Measurements from ENCODE around the gene ITIH1. TPM values are rescaled to one million over a fixed set of nuclear protein-coding genes. Genes with fewer than 3 reads are reported as not detected.

The ITIH1 gene
- total and polyA plus RNA-seq, 2 of the 4 experiments (the other 2 are of a cell fraction): not detected

GRCh38 chr3:52795298-52795900 is 18.0 kb downstream of the ITIH1 start:
- Histone ChIP-seq H3K14ac (replicated peaks; ENCODE audit: low read depth, low read length) (no peak overlapping the region), H2AFZ (replicated peaks; ENCODE audit: low read length, poor library complexity) (no peak overlapping the region), H3K27ac (ENCODE audit: insufficient read depth, low read length) (no peak overlapping the region), H2BK5ac (ENCODE audit: low read depth, low read length, poor library complexity, severe bottlenecking) (no peak overlapping the region), H2BK120ac (ENCODE audit: low read depth, low read length) (no peak overlapping the region), H4K91ac (ENCODE audit: insufficient read depth, low read depth, low read length) (no peak overlapping the region), H3K4ac (ENCODE audit: low read depth, low read length) (no peak overlapping the region), H4K5ac (ENCODE audit: low read depth, low read length) (no peak overlapping the region), H3K56ac (ENCODE audit: extremely low read depth, insufficient read depth, low read length) (no peak overlapping the region), H3K18ac (ENCODE audit: low read depth, low read length) (no peak overlapping the region), H3K23ac (ENCODE audit: low read depth, low read length) (no peak overlapping the region), H3K79me1 (ENCODE audit: low read depth in 1 of 2, low read length in 2 of 2) (no peaks in the 10 kb centered on the region), H3K9me1 (ENCODE audit: insufficient read depth, low read length) (no peaks in the 10 kb centered on the region), H3K9ac (ENCODE audit: low read depth, low read length) (no peak overlapping the region), H4K20me1 (ENCODE audit: insufficient read depth, low read length) (no peaks in the 10 kb centered on the region), H3K4me1 (ENCODE audit: control insufficient read depth, insufficient read depth, low read length) (peaks cover 1% of the 10 kb centered on the region; the same call in 1 of the 2 replicates), H3K4me2 (ENCODE audit: low read depth, low read length) (no peak overlapping the region), H3K9me3 (ENCODE audit: control insufficient read depth, insufficient read depth, low read length) (no peaks in the 10 kb centered on the region), H4K8ac (ENCODE audit: low read depth in 2 of 2, low read length in 2 of 2) (no peak overlapping the region), H3K27me3 (ENCODE audit: control insufficient read depth, insufficient read depth, low read length) (peaks cover 19% of the 10 kb centered on the region; the same call in 1 of the 2 replicates), H3K4me3 (ENCODE audit: insufficient read depth, low read depth, low read length) (no peak overlapping the region), H2AK9ac (replicated peaks; ENCODE audit: low read depth, low read length, poor library complexity) (no peak overlapping the region), H2AK5ac (ENCODE audit: low read depth, low read length) (no peak overlapping the region), H3K36me3 (ENCODE audit: control insufficient read depth, insufficient read depth, low read length) (no peaks in the 10 kb centered on the region), H2BK20ac (ENCODE audit: low read depth, low read length) (no peak overlapping the region), H2BK15ac (ENCODE audit: low read depth, low read length) (no peak overlapping the region)
- intact Hi-C loops (cut with micrococcal nuclease): no loop called here
- WGBS, 2 experiments (ENCODE audit: extremely low coverage in 2 of 2, insufficient read length in 1 of 2): 20% methylated on average over 2 of the region's 9 CpGs; no CpG with 5 or more reads in 1 of the 2 experiments
- no TSS peak for BruUV-seq (replicated peaks)
- dilution Hi-C loops (cut with HindIII; ENCODE audit: low sequenced_read_pairs, unreplicated experiment): no loop called here
- no peak for DNase-seq
- TF ChIP-seq BHLHE40 (IDR thresholded peaks at IDR 0.05; ENCODE audit: low read depth, low read length) (no peak), RAD21 (IDR thresholded peaks at IDR 0.05; ENCODE audit: low read length) (no peak), RFX5 (IDR thresholded peaks at IDR 0.05; ENCODE audit: low read depth, low read length) (no peak), CEBPB (IDR thresholded peaks at IDR 0.05; ENCODE audit: low read depth, low read length) (no peak), SMC3 (IDR thresholded peaks at IDR 0.05; ENCODE audit: low read depth, low read length) (no peak), USF2 (IDR thresholded peaks at IDR 0.05; ENCODE audit: low read depth, low read length) (no peak), NFE2L2 (IDR thresholded peaks at IDR 0.05; ENCODE audit: low read depth, low read length) (no peak), RCOR1 (IDR thresholded peaks at IDR 0.05; ENCODE audit: insufficient replicate concordance, low read length) (no peak), ELK1 (IDR thresholded peaks at IDR 0.05; ENCODE audit: borderline replicate concordance, low read depth, low read length) (no peak), MXI1 (IDR thresholded peaks at IDR 0.05; ENCODE audit: borderline replicate concordance, low read depth, low read length) (no peak), MAFK (IDR thresholded peaks at IDR 0.05; ENCODE audit: low read depth, low read length) (no peak), MAZ (IDR thresholded peaks at IDR 0.05; ENCODE audit: borderline replicate concordance, low read depth, low read length) (no peak), POLR2A (IDR thresholded peaks at IDR 0.05; ENCODE audit: low read depth, low read length) (no peak), FOS (IDR thresholded peaks at IDR 0.05; ENCODE audit: low read depth, low read length) (no peak), CHD1 (IDR thresholded peaks at IDR 0.05; ENCODE audit: low read depth, low read length) (no peak)
- TF ChIP-seq, protein P1, sequence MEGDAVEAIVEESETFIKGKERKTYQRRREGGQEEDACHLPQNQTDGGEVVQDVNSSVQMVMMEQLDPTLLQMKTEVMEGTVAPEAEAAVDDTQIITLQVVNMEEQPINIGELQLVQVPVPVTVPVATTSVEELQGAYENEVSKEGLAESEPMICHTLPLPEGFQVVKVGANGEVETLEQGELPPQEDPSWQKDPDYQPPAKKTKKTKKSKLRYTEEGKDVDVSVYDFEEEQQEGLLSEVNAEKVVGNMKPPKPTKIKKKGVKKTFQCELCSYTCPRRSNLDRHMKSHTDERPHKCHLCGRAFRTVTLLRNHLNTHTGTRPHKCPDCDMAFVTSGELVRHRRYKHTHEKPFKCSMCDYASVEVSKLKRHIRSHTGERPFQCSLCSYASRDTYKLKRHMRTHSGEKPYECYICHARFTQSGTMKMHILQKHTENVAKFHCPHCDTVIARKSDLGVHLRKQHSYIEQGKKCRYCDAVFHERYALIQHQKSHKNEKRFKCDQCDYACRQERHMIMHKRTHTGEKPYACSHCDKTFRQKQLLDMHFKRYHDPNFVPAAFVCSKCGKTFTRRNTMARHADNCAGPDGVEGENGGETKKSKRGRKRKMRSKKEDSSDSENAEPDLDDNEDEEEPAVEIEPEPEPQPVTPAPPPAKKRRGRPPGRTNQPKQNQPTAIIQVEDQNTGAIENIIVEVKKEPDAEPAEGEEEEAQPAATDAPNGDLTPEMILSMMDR (conservative IDR thresholded peaks at IDR 0.05; ENCODE audit: low read depth, low read length): no peak
- CTCF ChIA-PET: no interaction called here
- in situ Hi-C loops (cut with MboI; ENCODE audit: low sequenced_read_pairs): no loop called here
- ATAC-seq (ENCODE audit: low read depth): no peak
- POLR2A ChIA-PET (ENCODE audit: unreplicated experiment): no interaction called here

Data from IMR-90 (cell line).